T-helper 17 cell (primary cell): ENCODE measurements around the gene TSSC4. TPM values are rescaled to one million over a fixed set of nuclear protein-coding genes. Genes with fewer than 3 reads are reported as not detected.

Experiments
- ATAC-seq: fragments of 150-1000 bp; cut with Tn5 transposase; 2 replicates; pipeline ENCODE4 v1.10.0; 2021; ENCODE audit warnings: mild to moderate bottlenecking, moderate library complexity
- DNase-seq, 3 donors: peaks; one replicate each; pipeline versions ENCODE4 v3.0.0 to v3.0.0-alpha.2; 2020 to 2021
- H3K9me3 ChIP-seq: one replicate; pipeline ENCODE4 v1.7.0; 2013; ENCODE audit warnings: low read length, mild to moderate bottlenecking; ENCODE audit not compliant: control insufficient read depth, poor library complexity, severe bottlenecking
- H3K27ac Mint-ChIP-seq: one replicate; pipeline ENCODE4 v1.8.0; 2022; ENCODE audit warnings: mild to moderate bottlenecking, moderate library complexity, mixed read lengths
- H3K27me3 Mint-ChIP-seq: one replicate; pipeline ENCODE4 v1.8.0; 2022; ENCODE audit warnings: mixed read lengths
- H3K36me3 Mint-ChIP-seq: one replicate; pipeline ENCODE4 v1.8.0; 2022; ENCODE audit warnings: low read depth, mixed read lengths
- H3K4me1 Mint-ChIP-seq: one replicate; pipeline ENCODE4 v1.8.0; 2022; ENCODE audit warnings: mild to moderate bottlenecking, mixed read lengths
- H3K4me3 Mint-ChIP-seq: one replicate; pipeline ENCODE4 v1.8.0; 2022; ENCODE audit warnings: mild to moderate bottlenecking, moderate library complexity, mixed read lengths
- total RNA-seq, 4 donors: library from RNA in 2 of 4; stranded (reverse) in 2 of 4; gene quantifications; one replicate each; pipeline ENCODE4 v1.2.3 and lab custom pipeline; 2022 to 2026

The TSSC4 gene
- total RNA-seq, 2 donors from 2014 or later, result 47.9 to 60.3 TPM

DNA sequence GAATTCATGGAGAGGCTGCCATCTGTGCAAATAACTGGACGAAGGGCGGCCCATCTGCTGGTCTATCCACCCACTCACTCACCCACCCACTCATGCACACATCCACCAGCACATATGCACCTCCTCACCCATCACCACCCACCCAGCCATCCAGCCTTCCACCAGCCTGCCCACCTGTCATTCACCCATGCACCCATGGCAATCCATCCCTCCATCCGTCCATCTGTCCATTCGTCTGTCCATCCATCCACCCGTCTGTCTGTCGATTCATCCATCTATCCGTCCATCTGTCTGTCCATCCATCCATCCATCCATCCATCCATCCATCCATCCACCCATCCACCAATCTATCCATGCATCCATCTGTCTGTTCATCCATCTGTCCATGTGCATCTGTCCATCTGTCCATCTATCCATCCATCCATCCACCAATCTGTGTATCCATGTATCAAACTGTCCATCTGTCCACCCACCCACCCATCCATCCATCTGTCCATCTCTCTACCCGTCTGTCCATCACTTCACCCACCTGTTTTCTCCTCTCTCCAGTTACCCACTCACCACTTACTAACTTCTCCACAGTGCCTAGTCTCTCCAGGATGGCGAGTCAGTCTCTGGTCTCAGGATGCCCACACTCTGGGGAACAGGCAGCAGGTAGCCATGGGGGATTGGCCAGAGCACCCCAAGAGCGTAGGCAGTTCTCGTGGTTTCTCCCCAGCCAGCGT lies 34.9 kb downstream of the TSSC4 start:
- no peak overlapping the region for H3K27ac Mint-ChIP-seq
- ATAC-seq, result no peak
- no peaks in the 10 kb centered on the region for H3K27me3 Mint-ChIP-seq
- no peaks in the 10 kb centered on the region for H3K4me1 Mint-ChIP-seq
- no peak overlapping the region for H3K4me3 Mint-ChIP-seq
- H3K9me3 ChIP-seq, result no peaks in the 10 kb centered on the region
- H3K36me3 Mint-ChIP-seq, result no peaks in the 10 kb centered on the region
- DNase-seq, result no peak

DNA sequence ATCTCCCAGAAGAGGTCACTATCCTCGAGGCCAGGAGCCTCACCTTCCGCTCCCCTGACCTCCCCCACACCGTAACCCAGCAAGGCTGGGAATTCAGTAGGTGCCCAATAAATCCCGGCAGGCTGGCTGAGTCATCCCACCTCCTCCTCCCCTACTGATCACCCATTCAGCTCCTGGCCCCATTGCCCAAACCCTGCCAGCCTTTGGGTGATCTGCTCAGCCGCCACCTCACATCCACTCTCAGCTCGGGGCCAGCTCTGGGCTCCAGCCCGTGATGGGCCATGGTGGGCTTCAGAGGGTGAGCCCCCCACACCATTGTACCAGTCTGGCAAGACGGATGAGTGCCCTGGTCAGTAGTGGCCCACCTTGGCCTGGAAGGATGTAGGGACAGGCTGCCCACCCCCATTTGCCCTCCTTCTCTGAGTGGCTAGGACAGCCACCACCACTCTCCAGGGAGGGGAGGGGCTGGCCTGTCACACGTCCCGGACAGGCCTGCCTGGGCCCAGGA lies 35.5 kb downstream of the TSSC4 start:
- Mint-ChIP-seq H3K27me3 (no peaks in the 10 kb centered on the region), H3K36me3 (no peaks in the 10 kb centered on the region), H3K4me3 (no peak overlapping the region), H3K27ac (no peak overlapping the region), H3K4me1 (no peaks in the 10 kb centered on the region)
- ATAC-seq (no peak), DNase-seq (no peak)
- H3K9me3 ChIP-seq, result no peaks in the 10 kb centered on the region

DNA sequence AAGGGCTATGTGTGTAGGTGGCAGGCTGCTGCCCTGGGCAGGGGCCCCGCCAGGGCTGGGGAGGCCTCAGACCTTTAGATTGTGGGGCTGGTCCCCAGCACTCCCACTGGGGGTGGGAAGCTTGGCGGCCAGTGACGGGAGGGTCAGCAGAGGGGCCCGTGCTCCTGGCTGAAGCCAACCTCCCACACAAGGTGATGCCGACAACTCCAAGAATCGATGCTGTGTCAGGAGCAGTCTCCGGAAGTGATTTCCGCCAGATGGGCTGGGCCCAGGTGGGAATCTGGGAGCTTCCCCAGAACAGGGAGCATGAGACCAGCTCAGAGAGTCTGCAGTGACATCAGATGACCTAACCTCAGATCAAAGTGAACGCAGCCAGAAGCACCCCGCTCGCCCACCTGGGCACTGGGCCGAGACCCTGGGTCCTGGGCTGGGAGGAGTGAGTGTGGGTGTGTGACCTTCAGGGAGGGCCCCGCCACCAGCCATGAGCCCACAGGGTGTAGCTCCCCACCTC lies 36.0 kb downstream of the TSSC4 start:
- Mint-ChIP-seq H3K36me3 (no peaks in the 10 kb centered on the region), H3K27ac (no peak overlapping the region), H3K4me3 (no peak overlapping the region), H3K27me3 (no peaks in the 10 kb centered on the region), H3K4me1 (no peaks in the 10 kb centered on the region)
- no peaks in the 10 kb centered on the region for H3K9me3 ChIP-seq
- ATAC-seq (no peak), DNase-seq (no peak)

DNA sequence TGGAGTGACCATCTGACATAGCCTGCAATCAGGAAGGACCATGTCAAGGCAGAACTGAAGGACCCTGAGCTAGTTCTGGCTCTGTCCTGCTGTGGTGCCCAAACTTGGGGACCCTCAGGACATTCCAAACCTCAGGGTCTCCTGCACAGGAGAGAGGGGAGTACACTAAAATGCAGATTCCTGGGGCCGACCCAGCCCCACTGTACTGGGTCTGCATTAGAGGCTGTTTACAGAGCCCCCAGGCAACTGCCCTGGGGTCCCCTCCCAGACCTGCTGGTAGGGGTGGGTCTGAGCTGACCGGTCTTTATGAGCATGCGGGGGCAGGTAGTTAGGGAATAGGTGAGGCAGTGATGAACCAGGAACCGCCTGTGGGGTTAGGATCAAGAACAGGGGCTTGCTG lies 37.0 kb downstream of the TSSC4 start:
- Mint-ChIP-seq H3K4me1 (peaks cover 6% of the 10 kb centered on the region), H3K36me3 (no peaks in the 10 kb centered on the region), H3K27me3 (no peaks in the 10 kb centered on the region), H3K4me3 (no peak overlapping the region), H3K27ac (no peak overlapping the region)
- H3K9me3 ChIP-seq, result no peaks in the 10 kb centered on the region
- peak in 1 of 3 donors; percentile 1 for DNase-seq
- no peak for ATAC-seq

DNA sequence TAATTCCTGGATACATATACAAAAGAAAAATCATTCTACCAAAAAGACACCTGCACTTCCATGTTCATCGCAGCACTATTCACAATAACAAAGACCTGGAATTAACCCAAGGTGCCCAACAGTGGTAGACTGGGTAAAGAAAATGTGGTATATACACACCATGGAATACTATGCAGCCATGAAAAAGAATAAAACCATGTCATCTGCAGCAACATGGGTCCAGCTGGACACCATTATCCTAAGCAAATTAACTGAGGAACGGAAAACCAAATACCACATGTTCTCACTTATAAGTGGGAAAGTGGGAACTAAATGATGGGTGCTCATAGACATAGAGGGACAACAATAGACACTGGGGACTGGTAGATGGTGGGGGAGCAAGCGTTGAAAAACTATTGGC lies 39.3 kb downstream of the TSSC4 start:
- peaks cover 16% of the 10 kb centered on the region for H3K4me1 Mint-ChIP-seq
- no peaks in the 10 kb centered on the region for H3K27me3 Mint-ChIP-seq
- H3K27ac Mint-ChIP-seq, result no peak overlapping the region
- H3K9me3 ChIP-seq, result no peaks in the 10 kb centered on the region
- ATAC-seq (no peak), DNase-seq (no peak)
- no peaks in the 10 kb centered on the region for H3K36me3 Mint-ChIP-seq
- no peak overlapping the region for H3K4me3 Mint-ChIP-seq

DNA sequence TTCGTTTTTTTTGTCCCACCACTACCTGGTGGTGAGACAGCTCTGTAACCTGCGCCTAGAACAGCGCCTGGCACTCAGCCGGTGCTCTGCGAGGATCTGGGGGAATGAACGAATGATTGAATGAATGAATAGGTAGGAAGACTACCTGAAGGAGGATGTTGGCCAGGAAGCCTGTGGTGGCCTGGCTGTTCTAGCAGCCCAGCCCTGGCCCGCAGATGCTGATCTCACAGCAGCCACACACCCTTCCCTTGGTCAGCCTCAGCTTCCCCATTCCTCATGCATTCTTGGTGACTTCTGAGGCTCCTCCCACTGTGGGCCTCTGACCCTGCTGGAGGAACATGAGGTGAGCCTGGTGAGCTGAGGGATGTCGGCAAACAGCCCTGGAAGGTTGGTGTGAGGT lies 40.1 kb downstream of the TSSC4 start:
- H3K9me3 ChIP-seq, result no peaks in the 10 kb centered on the region
- Mint-ChIP-seq H3K36me3 (no peaks in the 10 kb centered on the region), H3K27me3 (no peaks in the 10 kb centered on the region), H3K4me1 (peaks cover 18% of the 10 kb centered on the region), H3K4me3 (no peak overlapping the region), H3K27ac (no peak overlapping the region)
- ATAC-seq (no peak), DNase-seq (no peak)

DNA sequence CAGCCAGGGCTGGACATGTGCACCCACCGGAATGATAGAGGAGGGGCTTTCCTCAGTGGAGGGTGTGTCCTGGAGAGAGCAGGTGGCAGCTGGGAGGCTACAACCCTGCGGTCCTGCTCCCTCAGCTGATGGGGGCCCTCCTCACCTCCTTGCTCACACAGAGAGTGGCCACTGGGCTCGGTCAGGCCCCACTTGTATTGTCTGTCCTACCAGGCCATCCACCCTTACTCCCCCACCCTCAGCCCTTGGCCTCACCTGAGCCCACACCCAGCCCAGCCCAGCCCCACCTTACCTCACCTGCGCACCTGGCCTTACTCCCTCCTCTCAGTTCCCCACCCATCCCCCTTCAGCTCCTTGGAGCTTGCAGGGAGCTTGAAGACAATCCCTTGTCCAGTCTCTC lies 40.6 kb downstream of the TSSC4 start:
- Mint-ChIP-seq H3K4me3 (no peak overlapping the region), H3K36me3 (no peaks in the 10 kb centered on the region), H3K27ac (no peak overlapping the region), H3K4me1 (peaks cover 22% of the 10 kb centered on the region), H3K27me3 (no peaks in the 10 kb centered on the region)
- H3K9me3 ChIP-seq, result no peaks in the 10 kb centered on the region
- DNase-seq, result no peak
- no peak for ATAC-seq

DNA sequence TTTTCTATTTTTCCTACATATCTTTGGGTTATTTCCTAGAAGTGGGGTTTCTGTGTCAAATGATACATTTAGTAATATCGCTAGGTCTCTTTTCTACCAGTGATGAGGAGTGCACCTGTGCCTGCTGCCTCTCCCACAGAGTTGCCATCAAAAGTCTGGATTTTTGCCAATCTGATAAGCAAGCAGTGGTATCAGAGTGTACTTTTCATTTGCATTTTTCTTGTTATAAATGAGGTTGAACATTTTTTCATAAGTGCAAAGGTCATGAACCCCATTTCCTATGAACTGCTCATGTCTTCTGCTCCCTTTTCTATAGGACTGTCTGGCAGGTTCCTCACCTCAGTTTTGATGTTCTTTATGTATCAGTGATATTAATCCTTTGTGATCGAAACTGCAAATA lies 42.0 kb downstream of the TSSC4 start:
- Mint-ChIP-seq H3K36me3 (no peaks in the 10 kb centered on the region), H3K4me3 (peak overlapping the region; percentile 65), H3K27ac (no peak overlapping the region), H3K4me1 (peaks cover 28% of the 10 kb centered on the region), H3K27me3 (no peaks in the 10 kb centered on the region)
- no peaks in the 10 kb centered on the region for H3K9me3 ChIP-seq
- DNase-seq (no peak), ATAC-seq (peak; percentile 74)

DNA sequence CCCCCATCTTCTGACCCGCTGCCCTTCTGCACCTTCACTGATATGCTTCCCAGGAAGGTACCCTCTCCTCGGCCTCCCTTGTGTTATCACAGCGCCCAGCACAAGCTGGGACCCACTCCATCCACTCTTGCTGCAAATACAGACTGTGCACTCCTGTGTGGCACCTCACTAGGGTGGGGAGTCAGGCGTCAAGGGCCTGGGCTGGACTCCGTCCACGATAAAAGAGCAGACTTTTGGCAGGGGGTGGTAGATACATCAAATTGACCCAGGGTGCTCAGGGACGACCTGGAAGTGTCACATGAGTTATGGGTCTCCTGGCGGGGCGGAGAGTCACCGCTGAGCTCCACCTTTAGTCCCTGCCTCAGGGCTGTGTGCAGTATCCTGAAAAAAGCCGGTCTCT lies 42.9 kb downstream of the TSSC4 start:
- no peaks in the 10 kb centered on the region for H3K9me3 ChIP-seq
- Mint-ChIP-seq H3K27ac (no peak overlapping the region), H3K4me1 (peaks cover 28% of the 10 kb centered on the region), H3K27me3 (no peaks in the 10 kb centered on the region), H3K36me3 (no peaks in the 10 kb centered on the region), H3K4me3 (peak overlapping the region; percentile 72)
- DNase-seq (peak in 1 of 3 donors; percentile 9), ATAC-seq (no peak)

DNA sequence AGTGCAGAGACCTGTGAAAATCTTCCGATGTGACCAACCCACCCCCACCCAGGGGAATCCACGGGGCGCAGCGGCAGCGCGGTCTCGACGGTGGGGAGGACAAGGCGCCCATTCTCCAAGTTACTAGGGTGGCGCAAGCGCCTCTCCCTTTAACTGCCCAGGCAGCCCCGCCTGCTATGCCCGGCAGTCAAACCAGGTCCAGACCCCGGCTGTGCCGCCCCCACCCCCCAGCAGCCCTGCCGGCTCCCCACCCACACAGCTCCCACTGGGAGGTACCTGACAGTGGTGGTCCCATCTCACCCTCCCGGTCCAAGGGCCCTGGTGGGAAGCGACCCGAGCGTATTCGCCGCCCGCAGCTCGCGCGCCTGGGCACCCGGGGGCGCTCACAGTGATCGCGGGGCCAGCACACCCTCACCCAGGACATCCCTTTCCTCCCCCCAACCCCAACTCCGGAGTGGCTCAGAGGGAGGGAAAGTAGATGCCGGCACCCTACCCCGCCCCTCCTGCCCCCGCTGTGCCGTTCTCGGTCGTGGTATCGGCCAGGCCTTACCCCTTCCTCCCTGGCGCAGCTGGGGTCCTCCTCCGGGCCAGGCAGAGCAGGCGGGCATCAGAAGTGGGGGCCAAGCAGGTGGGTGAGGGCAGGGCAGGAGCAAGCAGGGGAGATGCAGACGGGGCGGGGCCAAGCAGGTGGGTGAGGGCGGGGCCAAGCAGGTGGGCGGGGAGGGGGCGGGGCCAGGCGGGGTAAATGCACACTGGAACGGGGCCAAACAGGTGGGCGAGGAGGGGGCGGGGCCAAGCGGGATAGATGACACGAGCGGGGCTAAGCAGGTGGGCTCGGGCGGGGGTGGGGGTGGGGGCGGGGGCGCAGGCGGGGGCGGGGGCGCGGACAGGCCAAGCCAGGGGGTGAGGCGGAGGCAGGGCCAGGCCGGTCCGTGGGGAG lies 43.6 kb downstream of the TSSC4 start, which contains the start of gene TRPM5:
TRPM5 (minus strand) TSS at position 634 of the 940 bp plus-strand sequence. CDS start 21,478 bp downstream, outside the sequence.
- H3K36me3 Mint-ChIP-seq, result no peaks in the 10 kb centered on the region
- no peak within 1 kb of the TSS for H3K27ac Mint-ChIP-seq
- DNase-seq (peak; percentile 56 to 67 (median 67)), ATAC-seq (peak; percentile 49)
- no peaks in the 10 kb centered on the region for H3K9me3 ChIP-seq
- H3K4me3 Mint-ChIP-seq, result peak within 1 kb of the TSS; percentile 93
- peaks cover 28% of the 10 kb centered on the region for H3K4me1 Mint-ChIP-seq
- no peaks in the 10 kb centered on the region for H3K27me3 Mint-ChIP-seq

DNA sequence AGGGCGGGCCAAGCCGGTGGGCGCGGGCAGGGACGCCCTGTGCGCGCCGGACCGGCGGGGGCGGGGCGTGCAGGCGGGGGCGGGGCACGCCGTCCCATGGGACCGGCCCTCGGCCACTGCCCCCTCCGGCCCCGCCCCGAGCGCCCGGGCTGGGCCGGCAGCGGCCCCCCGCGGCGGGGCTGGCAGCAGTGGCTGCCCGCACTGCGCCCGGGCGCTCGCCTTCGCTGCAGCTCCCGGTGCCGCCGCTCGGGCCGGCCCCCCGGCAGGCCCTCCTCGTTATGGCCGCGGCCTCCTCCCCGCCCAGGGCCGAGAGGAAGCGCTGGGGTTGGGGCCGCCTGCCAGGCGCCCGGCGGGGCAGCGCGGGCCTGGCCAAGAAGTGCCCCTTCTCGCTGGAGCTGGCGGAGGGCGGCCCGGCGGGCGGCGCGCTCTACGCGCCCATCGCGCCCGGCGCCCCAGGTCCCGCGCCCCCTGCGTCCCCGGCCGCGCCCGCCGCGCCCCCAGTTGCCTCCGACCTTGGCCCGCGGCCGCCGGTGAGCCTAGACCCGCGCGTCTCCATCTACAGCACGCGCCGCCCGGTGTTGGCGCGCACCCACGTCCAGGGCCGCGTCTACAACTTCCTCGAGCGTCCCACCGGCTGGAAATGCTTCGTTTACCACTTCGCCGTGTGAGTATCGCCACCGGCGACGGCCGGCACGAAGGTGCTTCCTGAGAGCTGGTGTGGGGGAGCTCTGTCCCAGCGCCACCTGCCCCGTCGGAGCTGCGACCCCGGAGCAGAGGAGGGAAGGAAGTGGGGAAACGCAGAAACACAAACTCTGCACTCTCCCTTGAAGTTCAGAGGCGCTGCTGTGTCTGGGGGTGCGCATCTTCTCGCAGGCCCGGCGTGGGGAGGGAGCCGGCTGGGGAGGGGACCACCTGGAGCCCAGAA lies 44.5 kb downstream of the TSSC4 start, which contains the start of gene KCNQ1:
KCNQ1 (plus strand) TSS at position 188 of the 925 bp plus-strand sequence; CDS start at position 279, 91 bp downstream.
- DNase-seq (peak in 2 of 3 donors; percentile 64 to 68), ATAC-seq (peak; percentile 55)
- Mint-ChIP-seq H3K36me3 (no peaks in the 10 kb centered on the region), H3K4me3 (peak within 1 kb of the TSS; percentile 93), H3K27me3 (no peaks in the 10 kb centered on the region), H3K27ac (no peak within 1 kb of the TSS), H3K4me1 (peaks cover 28% of the 10 kb centered on the region)
- H3K9me3 ChIP-seq, result no peaks in the 10 kb centered on the region

DNA sequence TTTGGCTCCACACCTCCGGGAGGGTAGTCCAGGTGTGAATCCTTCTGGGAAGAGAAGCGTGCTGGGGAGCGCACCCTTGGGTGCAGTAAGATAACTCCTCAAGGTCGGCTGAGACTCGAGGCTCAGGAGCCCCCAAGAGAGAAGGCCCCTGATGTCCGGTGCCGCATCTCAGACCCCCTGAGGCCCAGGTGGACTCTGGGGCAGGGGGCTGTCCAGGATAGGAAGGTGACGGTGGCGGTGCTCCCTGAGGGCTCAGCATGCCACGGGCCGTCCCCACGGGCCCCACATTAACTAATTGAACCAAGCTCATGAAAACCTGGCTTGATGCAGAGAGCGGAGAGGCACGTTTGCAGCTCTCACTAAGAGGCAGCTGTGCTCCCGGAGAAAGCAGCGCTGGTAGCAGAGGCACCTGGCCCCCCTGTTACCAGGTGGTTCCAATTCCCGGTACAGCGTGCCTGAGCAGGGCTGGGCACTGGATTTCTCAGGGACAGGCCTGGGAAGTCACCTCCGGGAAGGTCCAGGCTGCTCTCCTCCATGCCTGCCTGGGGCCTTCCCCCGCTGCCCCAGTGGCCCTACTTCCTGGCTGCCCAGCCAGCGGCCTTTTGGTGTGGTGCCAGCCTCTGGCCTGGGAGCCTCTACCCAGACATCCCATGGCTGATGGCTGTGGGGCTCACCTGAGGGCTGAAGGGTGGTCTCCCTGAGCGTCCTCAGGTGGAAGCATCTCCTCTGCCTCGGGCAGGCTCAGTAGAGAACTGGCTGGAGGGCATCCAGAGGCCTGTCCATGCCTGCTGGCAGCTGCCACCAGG lies 45.4 kb downstream of the TSSC4 start:
- peaks cover 28% of the 10 kb centered on the region for H3K4me1 Mint-ChIP-seq
- H3K36me3 Mint-ChIP-seq, result no peaks in the 10 kb centered on the region
- ATAC-seq (no peak), DNase-seq (no peak)
- H3K9me3 ChIP-seq, result no peaks in the 10 kb centered on the region
- H3K27ac Mint-ChIP-seq, result no peak overlapping the region
- peak overlapping the region; percentile 93 for H3K4me3 Mint-ChIP-seq
- no peaks in the 10 kb centered on the region for H3K27me3 Mint-ChIP-seq
